Measurements from ENCODE around the gene NLRC5.
"Not testable (repeated sequence)": the region's sequence is repeated elsewhere in the genome, so short reads cannot be mapped to it uniquely, and the experiment has no call there.

Gene NLRC5

GRCh38 chr16:57061084-57061905 lies 71.9 kb downstream of the NLRC5 start:
- in situ Hi-C loops (cut with HindIII; ENCODE audit: low pct_unique_long_range_greater_than_20kb, low sequenced_read_pairs), result no loop called here
- no peak for TF ChIP-seq JUND (IDR thresholded peaks at IDR 0.05; ENCODE audit: low read depth)
- peak in 1 of 2 experiments; percentile 16 for DNase-seq (ENCODE audit: low read depth in 1 of 2, low spot score in 1 of 2)

DNA sequence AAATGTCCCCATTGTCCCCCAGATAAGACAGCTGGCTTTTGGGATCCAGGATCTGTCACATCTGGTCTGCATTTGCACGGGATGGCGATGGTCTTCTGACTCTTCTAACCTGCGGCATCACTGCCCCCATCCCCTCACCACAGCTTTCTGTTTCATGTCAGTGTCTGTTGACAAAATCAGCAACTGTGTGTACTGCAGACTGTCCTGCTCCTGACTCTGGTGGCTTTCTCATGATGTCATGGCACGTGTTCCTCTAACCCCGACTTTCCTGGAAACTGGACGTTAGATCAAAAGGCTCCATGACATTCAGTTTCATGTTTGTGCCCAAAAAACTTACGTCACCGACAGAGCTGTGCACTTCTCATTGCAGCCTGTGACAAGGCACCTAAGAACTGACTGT lies 73.0 kb downstream of the NLRC5 start:
- in situ Hi-C loops (cut with HindIII; ENCODE audit: low pct_unique_long_range_greater_than_20kb, low sequenced_read_pairs), result no loop called here
- TF ChIP-seq JUND (IDR thresholded peaks at IDR 0.05; ENCODE audit: low read depth), result no peak
- DNase-seq (ENCODE audit: low read depth in 1 of 2, low spot score in 1 of 2), result no peak

DNA sequence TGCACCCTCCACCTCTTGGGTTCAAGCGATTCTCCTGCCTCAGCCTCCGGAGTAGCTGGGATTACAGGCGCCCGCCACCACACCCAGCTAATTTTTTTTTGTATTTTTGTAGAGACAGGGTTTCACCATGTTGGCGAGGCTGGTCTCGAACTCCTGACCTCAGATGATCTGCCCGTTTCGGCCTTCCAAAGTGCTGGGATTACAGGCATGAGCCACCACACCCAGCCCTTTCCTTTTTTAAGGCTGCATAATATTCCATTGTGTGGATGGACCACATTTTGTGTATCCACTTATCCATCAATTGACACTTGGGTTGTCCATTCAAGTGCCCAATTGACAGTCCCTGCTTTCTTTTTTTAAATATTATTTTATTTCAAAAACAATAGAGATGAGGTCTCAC lies 73.8 kb downstream of the NLRC5 start:
- DNase-seq (ENCODE audit: low read depth in 1 of 2, low spot score in 1 of 2); in situ Hi-C loops (cut with HindIII; ENCODE audit: low pct_unique_long_range_greater_than_20kb, low sequenced_read_pairs): not testable (repeated sequence)

- in situ Hi-C loops (cut with HindIII; ENCODE audit: low pct_unique_long_range_greater_than_20kb, low sequenced_read_pairs), result no loop called here
- no peak for DNase-seq (ENCODE audit: low read depth in 1 of 2, low spot score in 1 of 2)
- TF ChIP-seq JUND (IDR thresholded peaks at IDR 0.05; ENCODE audit: low read depth), result no peak
These were observed 75.6 kb downstream of the NLRC5 start for GRCh38 chr16:57064995-57065394.

DNA sequence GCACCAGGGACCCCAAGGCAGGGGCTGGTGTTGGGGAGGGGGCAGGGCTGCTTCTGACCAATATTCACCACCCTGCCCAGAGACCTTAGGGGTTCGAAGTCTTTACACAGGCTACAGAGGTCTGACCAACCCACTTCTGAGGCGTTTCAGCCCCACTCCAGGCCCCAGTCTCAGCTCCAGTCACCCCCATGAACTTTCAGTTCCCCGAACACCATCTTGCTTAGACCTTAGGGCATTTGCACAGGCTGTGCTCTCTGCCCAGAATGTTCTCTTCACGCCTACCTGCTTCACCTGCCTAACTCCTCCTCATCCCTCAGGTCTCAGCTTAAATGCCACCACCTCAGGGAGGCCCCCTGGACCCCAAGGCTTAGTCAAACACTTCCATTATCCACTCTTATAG lies 77.3 kb downstream of the NLRC5 start:
- no peak for DNase-seq (ENCODE audit: low read depth in 1 of 2, low spot score in 1 of 2)
- in situ Hi-C loops (cut with HindIII; ENCODE audit: low pct_unique_long_range_greater_than_20kb, low sequenced_read_pairs), result no loop called here
- no peak for TF ChIP-seq JUND (IDR thresholded peaks at IDR 0.05; ENCODE audit: low read depth)

- TF ChIP-seq JUND (IDR thresholded peaks at IDR 0.05; ENCODE audit: low read depth), result no peak
- in situ Hi-C loops (cut with HindIII; ENCODE audit: low pct_unique_long_range_greater_than_20kb, low sequenced_read_pairs), result no loop called here
- no peak for DNase-seq (ENCODE audit: low read depth in 1 of 2, low spot score in 1 of 2)
These were observed 78.0 kb downstream of the NLRC5 start for GRCh38 chr16:57067347-57067746.

DNA sequence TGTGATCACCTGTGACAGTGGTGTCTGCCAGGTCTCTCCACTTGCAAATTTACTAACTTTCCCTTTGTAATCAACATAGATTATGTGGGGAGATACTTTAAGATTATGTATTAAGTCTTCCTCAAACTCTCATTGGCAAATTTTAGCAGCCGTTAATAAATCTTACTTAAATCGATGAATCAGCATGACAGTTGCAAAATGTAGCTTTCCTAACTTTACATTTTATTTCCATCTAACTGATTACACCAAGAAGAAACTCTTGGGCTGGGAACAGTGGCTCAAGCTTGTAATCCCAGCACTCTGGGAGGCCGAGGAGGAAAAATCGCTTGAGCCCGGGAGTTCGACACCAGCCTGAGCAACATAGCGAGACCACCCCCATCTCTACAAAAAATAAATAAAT lies 79.7 kb downstream of the NLRC5 start:
- DNase-seq (ENCODE audit: low read depth in 1 of 2, low spot score in 1 of 2), result no peak
- in situ Hi-C loops (cut with HindIII; ENCODE audit: low pct_unique_long_range_greater_than_20kb, low sequenced_read_pairs), result no loop called here

DNA sequence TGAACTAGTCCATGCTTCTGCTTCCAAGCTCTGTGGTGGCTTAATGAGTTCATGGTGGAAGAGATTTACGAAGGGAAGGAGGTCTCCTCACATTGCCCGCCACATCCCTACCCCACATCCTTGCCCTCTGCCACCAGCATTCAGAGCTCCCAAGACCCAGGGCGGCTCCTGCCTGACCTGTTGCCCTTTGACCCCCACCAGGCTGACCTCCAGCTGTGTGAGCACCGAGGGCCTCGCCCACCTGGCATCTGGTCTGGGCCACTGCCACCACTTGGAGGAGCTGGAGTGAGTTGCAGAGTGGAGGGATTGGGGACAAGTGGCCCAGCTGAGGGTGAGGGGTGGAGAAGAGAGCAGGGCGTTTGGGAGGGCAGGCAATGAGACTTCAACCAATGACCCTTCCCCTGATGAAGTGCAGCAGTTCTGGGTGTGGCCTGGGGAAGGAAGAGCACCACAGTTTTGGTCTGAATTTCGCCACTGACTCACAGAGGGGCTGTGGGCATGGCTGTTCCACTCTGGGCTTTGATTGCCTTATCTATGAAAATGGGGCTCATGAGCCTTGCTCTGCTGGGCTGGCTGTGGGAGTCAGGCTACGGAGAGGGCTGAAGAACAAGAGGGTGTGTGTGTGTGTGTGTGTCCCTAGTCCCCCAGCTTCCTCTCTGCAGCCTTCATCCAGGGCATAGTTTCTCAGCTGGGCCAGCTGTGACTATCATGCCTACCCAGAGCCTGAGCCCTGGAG lies 80.4 kb downstream of the NLRC5 start:
- TF ChIP-seq JUND (IDR thresholded peaks at IDR 0.05; ENCODE audit: low read depth), result no peak
- in situ Hi-C loops (cut with HindIII; ENCODE audit: low pct_unique_long_range_greater_than_20kb, low sequenced_read_pairs), result no loop called here
- DNase-seq (ENCODE audit: low read depth in 1 of 2, low spot score in 1 of 2), result no peak

More for the DNA sequence above, 79.7 kb downstream of the NLRC5 start:
- no peak for TF ChIP-seq JUND (IDR thresholded peaks at IDR 0.05; ENCODE audit: low read depth)

GRCh38 chr16:57070424-57070823 lies 81.1 kb downstream of the NLRC5 start:
- in situ Hi-C loops (cut with HindIII; ENCODE audit: low pct_unique_long_range_greater_than_20kb, low sequenced_read_pairs), result no loop called here
- no peak for DNase-seq (ENCODE audit: low read depth in 1 of 2, low spot score in 1 of 2)
- no peak for TF ChIP-seq JUND (IDR thresholded peaks at IDR 0.05; ENCODE audit: low read depth)

- in situ Hi-C loops (cut with HindIII; ENCODE audit: low pct_unique_long_range_greater_than_20kb, low sequenced_read_pairs); DNase-seq (ENCODE audit: low read depth in 1 of 2, low spot score in 1 of 2): not testable (repeated sequence)
These were observed 81.8 kb downstream of the NLRC5 start for GRCh38 chr16:57071081-57071732.

DNA sequence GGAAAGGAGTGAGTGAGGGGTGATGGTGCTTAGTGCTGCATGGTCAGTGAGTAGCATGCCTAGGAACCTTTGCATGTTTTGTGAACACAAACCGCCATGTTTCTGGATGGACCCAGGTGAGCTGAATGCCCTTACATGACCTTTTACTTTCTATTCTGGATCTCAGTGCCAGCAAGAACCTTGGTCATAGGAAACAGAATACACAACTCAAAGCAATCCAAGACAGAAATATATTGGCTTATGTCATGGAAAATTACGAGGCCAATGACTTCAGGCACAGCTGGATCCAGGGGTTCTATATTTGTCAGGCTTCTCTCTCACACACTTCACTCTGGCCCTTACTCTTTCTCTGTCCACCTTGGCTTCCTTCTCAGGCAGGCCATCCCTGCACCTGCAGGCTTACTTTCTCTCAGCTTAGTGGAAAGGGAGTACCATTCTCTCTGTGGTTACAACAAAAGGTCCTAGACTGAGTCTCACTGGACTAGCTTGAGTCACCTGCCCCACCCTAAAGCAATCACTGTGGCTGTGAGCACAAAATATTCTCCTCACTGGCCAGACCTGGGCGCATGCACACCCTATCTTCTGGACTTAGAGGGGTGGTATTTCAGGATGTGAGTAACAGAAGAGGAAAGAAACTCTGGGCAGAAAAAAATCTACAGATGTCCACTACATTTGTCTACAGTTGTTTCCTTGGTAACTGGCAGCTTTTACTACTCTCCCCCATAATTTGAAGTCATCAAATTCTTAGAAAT lies 82.7 kb downstream of the NLRC5 start:
- no peak for DNase-seq (ENCODE audit: low read depth in 1 of 2, low spot score in 1 of 2)
- TF ChIP-seq JUND (IDR thresholded peaks at IDR 0.05; ENCODE audit: low read depth), result no peak
- in situ Hi-C loops (cut with HindIII; ENCODE audit: low pct_unique_long_range_greater_than_20kb, low sequenced_read_pairs), result no loop called here

GRCh38 chr16:57072616-57073275 lies 83.4 kb downstream of the NLRC5 start:
- in situ Hi-C loops (cut with HindIII; ENCODE audit: low pct_unique_long_range_greater_than_20kb, low sequenced_read_pairs), result no loop called here
- TF ChIP-seq JUND (IDR thresholded peaks at IDR 0.05; ENCODE audit: low read depth), result no peak
- no peak for DNase-seq (ENCODE audit: low read depth in 1 of 2, low spot score in 1 of 2)
